Retinal pigment epithelial cell (primary cell): ENCODE data around the gene CRYBG3.

ENCODE experiments used
- DNase-seq: peaks from one replicate; pipeline ENCODE4 v3.0.0-alpha.2; 2010; ENCODE audit warnings: low read depth
- H3K4me3 ChIP-seq: 2 replicates; pipeline ENCODE4 v1.5.1; 2011; ENCODE audit warnings: mild to moderate bottlenecking, low read length, control low read depth, moderate library complexity
- TF ChIP-seq, protein P1 (sequence below): conservative IDR thresholded peaks from 2 replicates; pipeline ENCODE4 v1.5.1; 2011; ENCODE audit warnings: low read depth, low read length, control low read depth, inconsistent platforms

Gene CRYBG3

DNA sequence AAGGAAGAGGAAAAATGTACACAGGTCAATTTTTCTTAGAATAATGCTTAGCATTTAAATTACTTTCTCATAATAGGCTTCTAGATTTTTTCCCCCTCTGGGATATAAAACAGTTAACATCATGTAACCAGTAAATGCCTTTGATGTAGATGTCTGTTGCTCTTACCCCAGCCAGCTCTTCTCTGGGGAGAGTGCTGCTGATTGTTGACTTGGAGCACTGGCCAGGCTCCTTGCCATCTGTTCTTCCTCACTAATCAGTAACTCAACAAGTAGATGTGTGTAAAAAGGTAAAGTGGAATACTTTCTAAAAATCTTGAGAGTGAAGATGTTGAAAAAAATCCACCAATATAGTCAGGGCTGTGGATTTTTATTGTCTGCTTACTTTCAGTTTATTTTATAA is 108.2 kb downstream of the CRYBG3 start:
- no peak overlapping the region for H3K4me3 ChIP-seq
- TF ChIP-seq, protein P1, sequence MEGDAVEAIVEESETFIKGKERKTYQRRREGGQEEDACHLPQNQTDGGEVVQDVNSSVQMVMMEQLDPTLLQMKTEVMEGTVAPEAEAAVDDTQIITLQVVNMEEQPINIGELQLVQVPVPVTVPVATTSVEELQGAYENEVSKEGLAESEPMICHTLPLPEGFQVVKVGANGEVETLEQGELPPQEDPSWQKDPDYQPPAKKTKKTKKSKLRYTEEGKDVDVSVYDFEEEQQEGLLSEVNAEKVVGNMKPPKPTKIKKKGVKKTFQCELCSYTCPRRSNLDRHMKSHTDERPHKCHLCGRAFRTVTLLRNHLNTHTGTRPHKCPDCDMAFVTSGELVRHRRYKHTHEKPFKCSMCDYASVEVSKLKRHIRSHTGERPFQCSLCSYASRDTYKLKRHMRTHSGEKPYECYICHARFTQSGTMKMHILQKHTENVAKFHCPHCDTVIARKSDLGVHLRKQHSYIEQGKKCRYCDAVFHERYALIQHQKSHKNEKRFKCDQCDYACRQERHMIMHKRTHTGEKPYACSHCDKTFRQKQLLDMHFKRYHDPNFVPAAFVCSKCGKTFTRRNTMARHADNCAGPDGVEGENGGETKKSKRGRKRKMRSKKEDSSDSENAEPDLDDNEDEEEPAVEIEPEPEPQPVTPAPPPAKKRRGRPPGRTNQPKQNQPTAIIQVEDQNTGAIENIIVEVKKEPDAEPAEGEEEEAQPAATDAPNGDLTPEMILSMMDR, result no peak
- no peak for DNase-seq

DNA sequence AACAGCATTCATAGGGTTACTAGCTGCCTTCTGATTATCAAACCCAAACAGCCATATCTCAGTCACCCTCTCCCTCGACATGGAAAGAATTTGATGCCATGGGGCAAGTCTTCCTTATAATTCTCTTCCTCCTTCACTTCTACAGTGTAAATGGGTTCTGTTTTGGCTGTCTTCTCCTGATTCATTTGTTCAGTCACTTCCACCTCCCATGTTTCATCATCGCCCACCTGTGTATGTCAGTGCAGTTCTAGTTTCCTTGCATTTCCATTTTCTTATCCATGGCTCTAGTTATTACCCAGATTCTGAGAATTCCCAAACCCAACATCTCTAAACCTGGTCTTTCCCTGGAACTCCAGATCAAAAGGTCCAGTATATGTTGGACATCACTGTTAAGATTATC is 109.4 kb downstream of the CRYBG3 start:
- no peak overlapping the region for H3K4me3 ChIP-seq
- no peak for DNase-seq
- TF ChIP-seq, protein P1, result no peak

DNA sequence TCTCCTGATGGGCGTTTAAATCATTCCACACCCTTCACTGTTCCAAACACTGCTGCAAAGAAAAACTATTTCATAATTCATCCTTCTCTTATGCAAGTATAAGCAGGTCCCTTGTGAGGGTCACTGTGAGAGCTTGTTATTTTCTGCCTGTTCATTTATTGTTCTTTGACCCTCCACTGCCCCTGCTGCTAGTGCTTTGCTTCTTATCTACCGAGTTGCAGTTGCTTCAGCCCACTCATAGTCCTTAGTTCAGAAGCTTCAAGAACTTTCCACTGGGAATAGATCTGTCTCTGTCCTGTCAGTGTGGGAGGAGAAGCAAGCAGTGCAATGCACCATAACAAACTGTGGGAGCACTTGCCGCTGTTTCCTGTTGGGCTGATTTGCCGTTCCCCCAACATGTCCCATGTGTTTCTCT is 110.6 kb downstream of the CRYBG3 start:
- H3K4me3 ChIP-seq, result no peak overlapping the region
- TF ChIP-seq, protein P1, result no peak
- DNase-seq, result no peak

DNA sequence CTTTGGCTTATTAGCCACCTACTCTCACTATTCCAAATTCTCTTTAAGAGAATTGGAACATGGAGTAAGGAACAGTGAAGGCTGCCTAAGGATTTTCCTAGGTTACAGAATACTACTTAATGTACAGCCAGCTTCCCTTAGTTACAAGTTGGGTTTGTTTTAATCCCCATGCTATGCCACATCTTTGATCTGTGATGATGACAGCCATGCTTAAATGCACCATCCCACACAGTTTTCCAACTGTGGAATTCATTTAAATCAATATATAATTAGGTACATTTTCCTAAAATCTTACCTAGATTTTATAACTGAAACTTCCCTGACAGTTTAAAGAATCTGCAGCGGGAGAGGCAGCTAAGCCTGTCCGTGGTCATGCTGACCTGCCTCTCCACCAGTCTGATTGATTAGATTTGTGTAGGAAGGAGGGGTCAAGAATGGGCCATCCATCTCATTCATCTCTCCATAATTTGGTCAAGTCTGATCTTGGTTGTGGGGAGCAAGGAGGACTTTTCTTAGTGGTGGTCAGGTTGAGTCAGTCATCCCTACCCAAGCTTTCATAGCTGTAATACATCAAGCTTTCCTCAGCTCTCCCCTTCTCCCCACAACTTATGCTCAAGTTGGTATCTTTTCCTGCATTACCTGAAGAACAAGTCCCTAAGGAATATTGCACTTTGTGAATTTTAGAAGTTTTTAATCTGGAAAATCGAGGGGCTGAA is 113.3 kb downstream of the CRYBG3 start:
- TF ChIP-seq, protein P1, result no peak
- DNase-seq, result no peak
- H3K4me3 ChIP-seq, result no peak overlapping the region

DNA sequence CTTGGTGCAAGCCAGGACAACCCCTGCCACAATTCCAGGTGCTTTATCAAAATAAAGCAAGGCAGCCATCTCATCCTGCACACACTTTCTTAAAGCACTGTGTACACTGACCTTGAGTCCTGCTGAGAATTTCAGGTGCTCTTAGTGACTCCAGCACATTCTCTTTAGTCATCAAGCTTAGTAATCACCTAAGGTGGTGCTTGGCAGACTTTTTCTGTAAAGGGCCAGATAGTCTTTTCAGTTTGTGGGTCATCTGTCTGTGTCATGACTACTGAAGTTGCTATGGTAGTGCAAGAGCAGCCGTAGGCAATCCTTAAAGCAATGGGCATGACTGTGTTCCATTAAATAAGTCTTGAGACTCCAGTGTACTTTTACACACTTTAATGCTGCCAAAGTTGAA is 114.0 kb downstream of the CRYBG3 start:
- TF ChIP-seq, protein P1, result no peak
- H3K4me3 ChIP-seq, result no peak overlapping the region
- DNase-seq, result no peak

DNA sequence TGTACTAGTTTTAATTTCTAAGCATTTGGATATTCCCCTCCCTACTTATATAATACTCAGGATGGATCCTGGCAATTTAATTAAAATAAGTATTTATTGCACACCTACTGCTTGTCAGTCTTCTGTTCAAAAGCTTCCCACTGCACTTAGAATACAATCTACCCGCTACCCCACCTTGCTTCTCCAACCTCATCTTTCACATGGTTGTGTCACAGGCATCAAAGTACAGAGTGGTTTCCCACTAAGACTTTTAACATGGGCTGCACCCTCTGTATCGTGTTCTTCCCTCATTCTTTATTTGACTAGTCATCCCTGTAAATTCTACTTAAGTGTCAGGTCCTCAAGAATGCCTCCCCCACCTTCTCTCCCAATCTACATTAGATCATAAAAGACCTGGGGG is 115.4 kb downstream of the CRYBG3 start:
- TF ChIP-seq, protein P1, result no peak
- DNase-seq, result no peak
- H3K4me3 ChIP-seq, result no peak overlapping the region

DNA sequence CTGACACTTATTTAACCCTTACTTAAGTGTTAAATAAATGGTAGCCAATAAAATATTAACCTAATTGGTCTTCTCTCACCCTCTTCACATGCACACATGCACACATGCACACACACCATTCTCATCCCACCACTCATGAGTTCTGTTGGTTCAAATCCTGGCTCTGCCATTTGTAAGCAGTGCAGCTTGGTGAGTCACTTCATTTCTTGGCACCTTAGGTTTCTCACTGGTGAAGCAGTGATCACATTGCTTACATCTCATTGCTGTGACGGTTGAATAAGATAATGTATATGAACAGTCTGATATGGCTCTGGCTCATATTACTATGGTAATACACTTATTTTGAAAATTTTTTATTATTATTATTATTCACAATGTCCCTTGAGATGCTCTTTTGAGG is 116.6 kb downstream of the CRYBG3 start:
- TF ChIP-seq, protein P1, result no peak
- no peak for DNase-seq
- no peak overlapping the region for H3K4me3 ChIP-seq
